ENCODE data around the gene THAP4. TPM values are rescaled to one million over a fixed set of nuclear protein-coding genes. Genes with fewer than 3 reads are reported as not detected.

Gene THAP4
- total and polyA plus RNA-seq, 8 donors, result 36.3 to 48.4 (median 42.2) TPM

GRCh38 chr2:241615041-241615440 is 21.9 kb downstream of the THAP4 start:
- peaks cover 0 to 28% of the 10 kb centered on the region in 2 donors for H3K4me1 ChIP-seq

GRCh38 chr2:241613017-241613780 is 23.8 kb downstream of the THAP4 start:
- TF ChIP-seq CTCF (IDR thresholded peaks at IDR 0.05), result no peak
- no peak for ATAC-seq
- peaks cover 4 to 32% of the 10 kb centered on the region in 2 donors for H3K4me1 ChIP-seq
- H3K27me3 ChIP-seq, result peaks cover 0 to 5% of the 10 kb centered on the region in 2 donors
- no peaks in the 10 kb centered on the region for H3K9me3 ChIP-seq
- no peak overlapping the region for H3K4me3 ChIP-seq
- DNase-seq, result peak in 3 of 4 donors; percentile 27 to 85 (median 72)
- peak overlapping the region in 1 of 2 donors; percentile 39 for H3K27ac ChIP-seq
- intact Hi-C loops (cut with DNase I), result no loop called here
- H3K36me3 ChIP-seq, result no peaks in the 10 kb centered on the region

More at GRCh38 chr2:241615041-241615440, 21.9 kb downstream of the THAP4 start:
- no peak for TF ChIP-seq CTCF (IDR thresholded peaks at IDR 0.05)
- no peaks in the 10 kb centered on the region for H3K9me3 ChIP-seq
- DNase-seq (peak in 1 of 4 donors; percentile 38), ATAC-seq (no peak)
- no peak overlapping the region for H3K4me3 ChIP-seq
- intact Hi-C loops (cut with DNase I), result no loop called here
- H3K27me3 ChIP-seq, result peaks cover 0 to 3% of the 10 kb centered on the region in 2 donors
- peaks cover 0 to 7% of the 10 kb centered on the region in 2 donors for H3K36me3 ChIP-seq
- H3K27ac ChIP-seq, result no peak overlapping the region

GRCh38 chr2:241612156-241613016 is 24.6 kb downstream of the THAP4 start:
- H3K27me3 ChIP-seq, result peaks cover 0 to 5% of the 10 kb centered on the region in 2 donors
- peak overlapping the region; percentile 8 to 39 for H3K27ac ChIP-seq
- no peak overlapping the region for H3K4me3 ChIP-seq
- DNase-seq, result peak in 3 of 4 donors; percentile 31 to 63 (median 58)
- intact Hi-C loops (cut with DNase I), result no loop called here
- no peak for ATAC-seq
- no peak for TF ChIP-seq CTCF (IDR thresholded peaks at IDR 0.05)
- H3K4me1 ChIP-seq, result peaks cover 4 to 27% of the 10 kb centered on the region in 2 donors
- H3K36me3 ChIP-seq, result no peaks in the 10 kb centered on the region
- H3K9me3 ChIP-seq, result no peaks in the 10 kb centered on the region

- peaks cover 0 to 4% of the 10 kb centered on the region in 2 donors for H3K36me3 ChIP-seq
- H3K4me1 ChIP-seq, result peaks cover 4 to 22% of the 10 kb centered on the region in 2 donors
- ATAC-seq, result no peak
- DNase-seq, result peak in 1 of 4 donors; percentile 69
- no peaks in the 10 kb centered on the region for H3K9me3 ChIP-seq
- peak overlapping the region; percentile 39 to 71 for H3K27ac ChIP-seq
- peaks cover 0 to 5% of the 10 kb centered on the region in 2 donors for H3K27me3 ChIP-seq
- TF ChIP-seq CTCF (IDR thresholded peaks at IDR 0.05), result no peak
- no peak overlapping the region for H3K4me3 ChIP-seq
- intact Hi-C loops (cut with DNase I), result no loop called here
Observed at GRCh38 chr2:241611062-241611461, 25.9 kb downstream of the THAP4 start.
